ENCODE results near the gene GGTLC2.
"Not testable (repeated sequence)": the region's sequence is repeated elsewhere in the genome, so short reads cannot be mapped to it uniquely, and the experiment has no call there.

DNA sequence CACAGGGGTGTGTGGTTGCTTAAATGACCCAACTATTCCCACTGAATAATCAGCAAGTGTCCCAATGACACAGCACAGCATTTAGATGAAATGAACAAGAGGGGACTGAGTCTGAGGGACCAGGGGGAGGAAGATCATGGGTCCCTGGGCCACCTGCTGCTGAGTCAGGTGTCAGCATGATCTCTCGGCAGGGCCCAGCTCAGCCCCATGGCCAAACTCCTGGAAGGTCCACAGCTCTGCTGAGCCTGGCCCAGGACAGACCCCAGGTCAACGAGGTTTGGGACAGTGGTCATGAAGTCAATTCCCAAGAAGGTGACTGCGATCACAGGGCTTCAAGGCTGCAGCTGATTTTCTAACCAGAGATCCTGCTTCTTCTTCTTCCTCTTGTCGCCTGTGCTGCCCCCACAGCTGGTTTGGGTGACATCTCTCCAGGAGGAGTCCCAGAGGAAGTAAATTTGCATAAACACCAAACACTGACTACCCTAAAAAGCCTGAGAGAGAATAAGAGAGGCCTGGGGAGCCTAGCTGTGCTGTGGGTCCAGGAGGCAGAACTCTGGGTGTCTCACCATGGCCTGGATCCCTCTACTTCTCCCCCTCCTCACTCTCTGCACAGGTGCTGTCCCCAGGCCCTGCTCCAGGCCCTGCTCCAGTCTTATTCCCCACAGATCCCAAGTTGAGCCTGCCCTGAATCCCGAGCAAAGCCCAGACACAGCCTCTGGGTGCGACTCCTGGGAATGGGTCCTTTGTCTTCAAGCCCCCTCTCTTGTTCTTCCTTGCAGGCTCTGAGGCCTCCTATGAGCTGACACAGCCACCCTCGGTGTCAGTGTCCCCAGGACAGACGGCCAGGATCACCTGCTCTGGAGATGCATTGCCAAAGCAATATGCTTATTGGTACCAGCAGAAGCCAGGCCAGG is 42.0 kb downstream of the GGTLC2 start:
- TF ChIP-seq CTCF (IDR thresholded peaks at IDR 0.05; ENCODE audit: insufficient read depth, low read length, poor library complexity, severe bottlenecking); EZH2phosphoT487 (conservative IDR thresholded peaks at IDR 0.05; ENCODE audit: low read length): not testable (repeated sequence)

Measured in SU-DHL-6 (cell line).